Activated naive CD4-positive, alpha-beta T cell treated with anti-CD3 and anti-CD28 coated beads, Interleukin-2, amount 10 ng/mL, durations not matched to agents 7 days and 5 days (primary cell): Measurements from ENCODE around the gene AIFM1.
A peak's percentile ranks its signal among the peaks of the same experiment; 100 is the strongest.

Source experiments
- CTCF ChIA-PET: fragments of 350-600 bp; sonication (Branson Sonifier 250); formaldehyde crosslinking; loops from one replicate; lab custom pipeline; 2021; ENCODE audit warnings: antibody characterized with exemption; lab: Charles Lee
- DNase-seq: peaks from one replicate; pipeline ENCODE4 v3.0.0-alpha.2; 2020
- H3K27ac Mint-ChIP-seq: one replicate; pipeline ENCODE4 v1.8.0; 2021; ENCODE audit warnings: mild to moderate bottlenecking, moderate library complexity, mixed read lengths
- H3K27me3 Mint-ChIP-seq: one replicate; pipeline ENCODE4 v1.8.0; 2021; ENCODE audit warnings: mild to moderate bottlenecking, mixed read lengths
- H3K36me3 Mint-ChIP-seq: one replicate; pipeline ENCODE4 v1.8.0; 2021; ENCODE audit warnings: mixed read lengths
- H3K4me1 Mint-ChIP-seq: one replicate; pipeline ENCODE4 v1.8.0; 2021; ENCODE audit warnings: mixed read lengths
- H3K4me3 Mint-ChIP-seq: one replicate; pipeline ENCODE4 v1.8.0; 2021; ENCODE audit warnings: mild to moderate bottlenecking, moderate library complexity, mixed read lengths
- H3K9me3 Mint-ChIP-seq: one replicate; pipeline ENCODE4 v1.8.0; 2021; ENCODE audit warnings: mixed read lengths

The AIFM1 gene

GRCh38 chrX:130159776-130160175 lies 5.9 kb downstream of the AIFM1 start:
- Mint-ChIP-seq H3K27me3 (no peaks in the 10 kb centered on the region), H3K36me3 (peaks cover 11% of the 10 kb centered on the region), H3K4me3 (no peak overlapping the region), H3K27ac (no peak overlapping the region), H3K9me3 (no peaks in the 10 kb centered on the region), H3K4me1 (peaks cover 38% of the 10 kb centered on the region)
- DNase-seq, result no peak
- CTCF ChIA-PET, result interaction anchor here (1.3 to 1.5 kb wide), 2 partner anchors 20 to 79 kb away, joined by 3 to 4 read pairs; no protein-coding TSS in a partner anchor

GRCh38 chrX:130158311-130158710 lies 7.3 kb downstream of the AIFM1 start:
- H3K4me1 Mint-ChIP-seq, result peaks cover 26% of the 10 kb centered on the region
- H3K9me3 Mint-ChIP-seq, result no peaks in the 10 kb centered on the region
- peaks cover 13% of the 10 kb centered on the region for H3K36me3 Mint-ChIP-seq
- no peak overlapping the region for H3K4me3 Mint-ChIP-seq
- H3K27me3 Mint-ChIP-seq, result no peaks in the 10 kb centered on the region
- no peak overlapping the region for H3K27ac Mint-ChIP-seq
- CTCF ChIA-PET, result no interaction called here
- no peak for DNase-seq

- H3K36me3 Mint-ChIP-seq, result peaks cover 11% of the 10 kb centered on the region
- no peak for DNase-seq
These were observed 10.1 kb downstream of the AIFM1 start for GRCh38 chrX:130155564-130155963.

GRCh38 chrX:130147631-130148030 lies 18.0 kb downstream of the AIFM1 start:
- CTCF ChIA-PET, result interaction anchor here (0.9 to 1.5 kb wide), 3 partner anchors 29 to 68 kb away, joined by 3 to 6 read pairs (median 3); no protein-coding TSS in a partner anchor
- peak overlapping the region; percentile 72 for H3K27ac Mint-ChIP-seq
- no peaks in the 10 kb centered on the region for H3K9me3 Mint-ChIP-seq
- H3K4me1 Mint-ChIP-seq, result peaks cover 7% of the 10 kb centered on the region
- H3K27me3 Mint-ChIP-seq, result no peaks in the 10 kb centered on the region
- no peak overlapping the region for H3K4me3 Mint-ChIP-seq
- no peak for DNase-seq
- peaks cover 26% of the 10 kb centered on the region for H3K36me3 Mint-ChIP-seq

More at GRCh38 chrX:130155564-130155963, 10.1 kb downstream of the AIFM1 start:
- no peaks in the 10 kb centered on the region for H3K9me3 Mint-ChIP-seq
- H3K27ac Mint-ChIP-seq, result no peak overlapping the region
- H3K4me3 Mint-ChIP-seq, result no peak overlapping the region
- CTCF ChIA-PET, result interaction anchor here (0.7 to 1.7 kb wide), 2 partner anchors 36 to 76 kb away, joined by 3 to 5 read pairs; no protein-coding TSS in a partner anchor
- H3K27me3 Mint-ChIP-seq, result no peaks in the 10 kb centered on the region
- H3K4me1 Mint-ChIP-seq, result peaks cover 10% of the 10 kb centered on the region

GRCh38 chrX:130145123-130145522 lies 20.5 kb downstream of the AIFM1 start:
- Mint-ChIP-seq H3K27me3 (no peaks in the 10 kb centered on the region), H3K9me3 (no peaks in the 10 kb centered on the region), H3K4me1 (peaks cover 7% of the 10 kb centered on the region), H3K36me3 (peaks cover 32% of the 10 kb centered on the region), H3K4me3 (no peak overlapping the region), H3K27ac (no peak overlapping the region)
- DNase-seq, result no peak
- CTCF ChIA-PET, result interaction anchor here (0.9 kb wide), 1 partner anchor 42 kb away, joined by 3 read pairs; no protein-coding TSS in a partner anchor

- no peaks in the 10 kb centered on the region for H3K27me3 Mint-ChIP-seq
- H3K27ac Mint-ChIP-seq, result no peak overlapping the region
- CTCF ChIA-PET, result interaction anchor here (1.0 to 1.1 kb wide), 2 partner anchors 27 to 47 kb away, joined by 3 read pairs; partner anchors contain the start of gene RAB33A
- no peaks in the 10 kb centered on the region for H3K9me3 Mint-ChIP-seq
- peaks cover 37% of the 10 kb centered on the region for H3K36me3 Mint-ChIP-seq
- peaks cover 7% of the 10 kb centered on the region for H3K4me1 Mint-ChIP-seq
- no peak for DNase-seq
- no peak overlapping the region for H3K4me3 Mint-ChIP-seq
These were observed 21.1 kb downstream of the AIFM1 start for GRCh38 chrX:130144509-130144908.

GRCh38 chrX:130139474-130140201 lies 26.0 kb downstream of the AIFM1 start:
- DNase-seq, result no peak
- Mint-ChIP-seq H3K4me1 (no peaks in the 10 kb centered on the region), H3K4me3 (no peak overlapping the region), H3K27ac (no peak overlapping the region), H3K9me3 (no peaks in the 10 kb centered on the region), H3K36me3 (peaks cover 46% of the 10 kb centered on the region), H3K27me3 (no peaks in the 10 kb centered on the region)
- CTCF ChIA-PET, result interaction anchor here (1.0 to 1.3 kb wide), 2 partner anchors 19 to 20 kb away, joined by 3 read pairs; no protein-coding TSS in a partner anchor

GRCh38 chrX:130136961-130137360 lies 28.7 kb downstream of the AIFM1 start:
- Mint-ChIP-seq H3K36me3 (peaks cover 36% of the 10 kb centered on the region), H3K4me3 (no peak overlapping the region)
- DNase-seq, result no peak

GRCh38 chrX:130136496-130136895 lies 29.1 kb downstream of the AIFM1 start:
- DNase-seq, result no peak
- no peak overlapping the region for H3K27ac Mint-ChIP-seq
- H3K27me3 Mint-ChIP-seq, result no peaks in the 10 kb centered on the region
- CTCF ChIA-PET, result interaction anchor here (1.7 kb wide), 1 partner anchor 57 kb away, joined by 5 read pairs; no protein-coding TSS in a partner anchor
- H3K4me1 Mint-ChIP-seq, result no peaks in the 10 kb centered on the region
- H3K4me3 Mint-ChIP-seq, result no peak overlapping the region
- peaks cover 35% of the 10 kb centered on the region for H3K36me3 Mint-ChIP-seq
- no peaks in the 10 kb centered on the region for H3K9me3 Mint-ChIP-seq

More at GRCh38 chrX:130136961-130137360, 28.7 kb downstream of the AIFM1 start:
- CTCF ChIA-PET, result interaction anchor here (1.7 kb wide), 1 partner anchor 57 kb away, joined by 5 read pairs; no protein-coding TSS in a partner anchor
- no peaks in the 10 kb centered on the region for H3K4me1 Mint-ChIP-seq
- H3K27ac Mint-ChIP-seq, result no peak overlapping the region
- no peaks in the 10 kb centered on the region for H3K9me3 Mint-ChIP-seq
- no peaks in the 10 kb centered on the region for H3K27me3 Mint-ChIP-seq

GRCh38 chrX:130130990-130131389 lies 34.7 kb downstream of the AIFM1 start:
- no peak overlapping the region for H3K4me3 Mint-ChIP-seq
- no peaks in the 10 kb centered on the region for H3K4me1 Mint-ChIP-seq
- CTCF ChIA-PET, result interaction anchor here (1.1 kb wide), 1 partner anchor 51 kb away, joined by 3 read pairs; no protein-coding TSS in a partner anchor
- H3K36me3 Mint-ChIP-seq, result peaks cover 26% of the 10 kb centered on the region
- no peaks in the 10 kb centered on the region for H3K27me3 Mint-ChIP-seq
- no peak overlapping the region for H3K27ac Mint-ChIP-seq
- DNase-seq, result no peak
- H3K9me3 Mint-ChIP-seq, result no peaks in the 10 kb centered on the region

- DNase-seq, result no peak
- Mint-ChIP-seq H3K27ac (no peak overlapping the region), H3K4me3 (no peak overlapping the region), H3K27me3 (no peaks in the 10 kb centered on the region), H3K36me3 (peaks cover 22% of the 10 kb centered on the region), H3K4me1 (peaks cover 4% of the 10 kb centered on the region), H3K9me3 (no peaks in the 10 kb centered on the region)
- CTCF ChIA-PET, result interaction anchor here (0.7 to 1.3 kb wide), 2 partner anchors 41 to 45 kb away, joined by 3 to 5 read pairs; no protein-coding TSS in a partner anchor
These were observed 40.4 kb downstream of the AIFM1 start for GRCh38 chrX:130125091-130125874.

GRCh38 chrX:130124577-130124976 lies 41.1 kb downstream of the AIFM1 start:
- Mint-ChIP-seq H3K4me1 (peaks cover 10% of the 10 kb centered on the region), H3K4me3 (no peak overlapping the region)

GRCh38 chrX:130121505-130121800 lies 44.2 kb downstream of the AIFM1 start:
- DNase-seq, result no peak
- Mint-ChIP-seq H3K4me3 (no peak overlapping the region), H3K36me3 (peaks cover 11% of the 10 kb centered on the region), H3K27ac (no peak overlapping the region), H3K4me1 (peaks cover 18% of the 10 kb centered on the region), H3K27me3 (no peaks in the 10 kb centered on the region), H3K9me3 (no peaks in the 10 kb centered on the region)
- CTCF ChIA-PET, result interaction anchor here (1.1 to 5.3 kb wide), 6 partner anchors 19 to 55 kb away, joined by 3 to 68 read pairs (median 6); no protein-coding TSS in a partner anchor

More at GRCh38 chrX:130124577-130124976, 41.1 kb downstream of the AIFM1 start:
- Mint-ChIP-seq H3K27ac (peak overlapping the region; percentile 4), H3K27me3 (no peaks in the 10 kb centered on the region), H3K9me3 (no peaks in the 10 kb centered on the region), H3K36me3 (peaks cover 19% of the 10 kb centered on the region)
- DNase-seq, result no peak
- CTCF ChIA-PET, result interaction anchor here (0.7 to 1.3 kb wide), 2 partner anchors 40 to 44 kb away, joined by 3 to 5 read pairs; no protein-coding TSS in a partner anchor
